HG03342 (cell line): ENCODE data around the gene DRD3.

Experiments
- ATAC-seq: cut with Tn5 transposase; IDR thresholded peaks from one replicate; pipeline ENCODE4 v1.9.1; 2021; ENCODE audit warnings: mild to moderate bottlenecking, moderate library complexity; ENCODE audit not compliant: unreplicated experiment

DRD3 gene

GRCh38 chr3:114186501-114186900 is 7.6 kb upstream of the DRD3 start:
- no peak for ATAC-seq

GRCh38 chr3:114179575-114179974 is 723 bp upstream of the DRD3 start:
- ATAC-seq: no peak

- ATAC-seq: no peak
Measured at GRCh38 chr3:114176890-114177289, 2.0 kb downstream of the DRD3 start.

GRCh38 chr3:114176487-114176886 is 2.4 kb downstream of the DRD3 start:
- ATAC-seq: no peak

- ATAC-seq: no peak
Measured at GRCh38 chr3:114175204-114175987, 3.5 kb downstream of the DRD3 start.

- no peak for ATAC-seq
Measured at GRCh38 chr3:114171677-114172076, 7.2 kb downstream of the DRD3 start.

- ATAC-seq: no peak
Measured at GRCh38 chr3:114168150-114168549, 10.7 kb downstream of the DRD3 start.

- no peak for ATAC-seq
Measured at GRCh38 chr3:114157321-114157720, 21.5 kb downstream of the DRD3 start.

- no peak for ATAC-seq
Measured at GRCh38 chr3:114155370-114155821, 23.5 kb downstream of the DRD3 start.

GRCh38 chr3:114154321-114154821 is 24.5 kb downstream of the DRD3 start:
- no peak for ATAC-seq

- ATAC-seq: peak; percentile 88
Measured at GRCh38 chr3:114152519-114153151, 26.2 kb downstream of the DRD3 start.

GRCh38 chr3:114151091-114151490 is 27.8 kb downstream of the DRD3 start:
- ATAC-seq: no peak

- ATAC-seq: no peak
Measured at GRCh38 chr3:114147251-114147650, 31.6 kb downstream of the DRD3 start.

GRCh38 chr3:114144909-114145688 is 33.8 kb downstream of the DRD3 start:
- no peak for ATAC-seq

GRCh38 chr3:114143817-114144216 is 35.0 kb downstream of the DRD3 start:
- ATAC-seq: no peak

- ATAC-seq: no peak
Measured at GRCh38 chr3:114139836-114140235, 39.0 kb downstream of the DRD3 start.

GRCh38 chr3:114133947-114134346 is 44.9 kb downstream of the DRD3 start:
- no peak for ATAC-seq

- ATAC-seq: no peak
Measured at GRCh38 chr3:114132500-114132899, 46.4 kb downstream of the DRD3 start.

GRCh38 chr3:114128826-114129225 is 50.0 kb downstream of the DRD3 start:
- ATAC-seq: no peak

GRCh38 chr3:114128231-114128630 is 50.6 kb downstream of the DRD3 start:
- no peak for ATAC-seq

- no peak for ATAC-seq
Measured at GRCh38 chr3:114127517-114127916, 51.3 kb downstream of the DRD3 start.
